Fibroblast of the aortic adventitia (primary cell): ENCODE measurements around the gene ADTRP. TPM values are rescaled to one million over a fixed set of nuclear protein-coding genes. Genes with fewer than 3 reads are reported as not detected.

Source experiments
- DNase-seq: peaks from one replicate; pipeline ENCODE4 v3.0.0-alpha.2; 2010; ENCODE audit warnings: low read depth
- H3K4me3 ChIP-seq: 2 replicates; pipeline ENCODE4 v1.5.1; 2011; ENCODE audit warnings: low read depth, mild to moderate bottlenecking, control low read depth, low read length, moderate library complexity
- total RNA-seq: library from RNA; depleted of rRNA; stranded (reverse); fragments of >200 nt; gene quantifications from 2 replicates; pipeline ENCODE4 v1.2.3, GENCODE V29; 2012; ENCODE audit warnings: low replicate concordance
- TF ChIP-seq, protein P1 (sequence below): IDR thresholded peaks from 2 replicates; pipeline ENCODE4 v1.5.1; 2011; ENCODE audit warnings: mild to moderate bottlenecking, low read length, control low read depth, inconsistent platforms; ENCODE audit not compliant: insufficient read depth

Gene ADTRP
- 2.6 and 10.9 TPM in 2 replicates for total RNA-seq

DNA sequence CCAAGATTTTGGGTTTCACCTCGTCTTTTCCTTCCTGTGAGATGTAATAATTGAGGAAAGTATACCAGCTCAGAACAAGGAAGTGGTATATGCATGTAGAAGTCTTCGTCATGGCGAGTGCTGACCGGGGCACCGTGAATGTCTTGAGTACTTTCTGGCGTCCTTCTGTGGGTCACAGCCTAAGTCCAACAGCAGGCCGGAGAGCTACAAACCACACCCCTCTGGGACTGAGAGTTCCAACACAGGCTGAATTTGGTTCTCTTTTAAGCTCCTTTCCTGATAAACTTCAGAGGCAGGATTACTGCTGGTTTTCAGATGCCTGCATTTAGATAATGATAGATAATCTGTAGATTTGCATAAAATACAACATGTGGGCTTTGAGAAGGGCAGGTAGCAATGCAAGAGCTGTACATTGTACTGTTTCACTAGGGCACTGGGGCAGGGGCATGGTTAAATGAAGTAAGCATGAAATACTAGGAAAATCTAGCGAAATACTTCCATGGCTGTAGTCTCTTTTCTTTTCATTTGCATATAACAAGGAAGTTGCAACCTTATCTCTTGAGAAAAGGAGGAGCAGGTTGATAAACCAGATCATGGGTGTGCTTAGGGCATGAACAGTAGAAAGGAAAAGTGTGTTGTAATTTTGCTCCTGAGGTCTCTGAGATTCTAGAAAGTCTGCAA lies at the start of gene ADTRP:
ADTRP (minus strand) TSS at position 156 of the 681 bp plus-strand sequence; CDS start at position 112, 44 bp downstream.
- no peak within 1 kb of the TSS for H3K4me3 ChIP-seq
- no peak for DNase-seq
- TF ChIP-seq, protein P1, sequence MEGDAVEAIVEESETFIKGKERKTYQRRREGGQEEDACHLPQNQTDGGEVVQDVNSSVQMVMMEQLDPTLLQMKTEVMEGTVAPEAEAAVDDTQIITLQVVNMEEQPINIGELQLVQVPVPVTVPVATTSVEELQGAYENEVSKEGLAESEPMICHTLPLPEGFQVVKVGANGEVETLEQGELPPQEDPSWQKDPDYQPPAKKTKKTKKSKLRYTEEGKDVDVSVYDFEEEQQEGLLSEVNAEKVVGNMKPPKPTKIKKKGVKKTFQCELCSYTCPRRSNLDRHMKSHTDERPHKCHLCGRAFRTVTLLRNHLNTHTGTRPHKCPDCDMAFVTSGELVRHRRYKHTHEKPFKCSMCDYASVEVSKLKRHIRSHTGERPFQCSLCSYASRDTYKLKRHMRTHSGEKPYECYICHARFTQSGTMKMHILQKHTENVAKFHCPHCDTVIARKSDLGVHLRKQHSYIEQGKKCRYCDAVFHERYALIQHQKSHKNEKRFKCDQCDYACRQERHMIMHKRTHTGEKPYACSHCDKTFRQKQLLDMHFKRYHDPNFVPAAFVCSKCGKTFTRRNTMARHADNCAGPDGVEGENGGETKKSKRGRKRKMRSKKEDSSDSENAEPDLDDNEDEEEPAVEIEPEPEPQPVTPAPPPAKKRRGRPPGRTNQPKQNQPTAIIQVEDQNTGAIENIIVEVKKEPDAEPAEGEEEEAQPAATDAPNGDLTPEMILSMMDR, result no peak

DNA sequence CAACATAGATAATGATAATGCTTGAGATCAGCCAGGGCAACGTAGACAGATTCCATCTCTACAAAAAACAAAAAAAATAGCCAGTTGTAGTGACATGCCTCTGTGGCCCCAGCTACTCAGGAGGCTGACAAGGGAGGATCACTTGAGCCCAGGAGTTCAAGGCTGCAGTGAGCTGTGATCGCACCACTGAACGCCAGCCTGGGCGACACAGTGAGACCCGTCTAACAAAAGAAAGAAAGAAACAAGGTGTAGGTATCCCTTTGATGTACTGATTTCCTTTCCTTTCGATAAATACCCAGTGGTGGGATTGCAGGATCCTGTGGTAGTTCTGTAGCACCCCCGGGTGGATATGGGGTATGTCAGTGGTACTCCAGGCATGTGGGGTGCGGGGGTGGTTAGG lies 48.2 kb upstream of the ADTRP start:
- DNase-seq, result no peak
- H3K4me3 ChIP-seq, result no peak overlapping the region
- TF ChIP-seq, protein P1, result no peak

GRCh38 chr6:11824986-11825385 lies 46.4 kb upstream of the ADTRP start:
- peak; percentile 55 for DNase-seq
- no peak overlapping the region for H3K4me3 ChIP-seq
- TF ChIP-seq, protein P1, result no peak

DNA sequence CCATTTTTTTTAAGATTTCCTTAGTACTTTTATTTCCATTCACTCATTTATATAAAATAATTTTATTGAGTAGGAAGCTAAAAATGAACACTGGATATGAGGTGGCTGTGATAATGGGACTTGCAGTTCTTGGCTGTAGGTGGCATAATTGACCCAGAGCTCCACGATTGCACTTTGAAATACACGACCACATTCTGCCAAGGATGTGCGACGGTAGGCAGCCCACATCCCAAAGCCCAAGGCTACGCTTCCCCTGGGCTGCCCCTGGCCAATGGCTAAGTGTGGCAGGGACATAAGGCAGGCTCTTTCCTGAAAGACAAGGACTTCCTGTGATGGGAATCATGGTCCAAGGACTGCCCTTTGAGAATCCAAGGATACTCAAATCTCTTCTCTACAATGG lies 43.7 kb upstream of the ADTRP start:
- TF ChIP-seq, protein P1, result no peak
- H3K4me3 ChIP-seq, result no peak overlapping the region
- DNase-seq, result peak; percentile 12

DNA sequence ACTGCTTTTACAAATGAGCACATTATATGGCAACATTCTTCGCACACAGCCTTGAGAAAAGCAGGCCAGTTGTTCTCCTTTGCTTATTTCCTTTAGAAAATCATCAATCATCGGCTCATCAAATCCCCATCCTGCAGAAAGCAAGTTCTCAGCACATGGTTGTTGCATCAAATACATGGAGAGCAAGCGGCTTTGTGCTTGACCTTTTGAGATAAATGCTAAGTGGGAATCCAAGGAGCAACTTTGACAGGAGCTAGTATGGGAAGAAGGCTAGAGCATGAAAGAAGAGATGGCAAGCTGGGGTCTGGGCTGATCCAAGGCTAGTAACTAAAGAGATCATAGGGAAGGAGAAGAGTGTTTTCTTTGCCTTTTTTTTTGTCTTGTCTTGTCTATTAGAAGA lies 43.2 kb upstream of the ADTRP start:
- TF ChIP-seq, protein P1, result no peak
- DNase-seq, result no peak
- no peak overlapping the region for H3K4me3 ChIP-seq

DNA sequence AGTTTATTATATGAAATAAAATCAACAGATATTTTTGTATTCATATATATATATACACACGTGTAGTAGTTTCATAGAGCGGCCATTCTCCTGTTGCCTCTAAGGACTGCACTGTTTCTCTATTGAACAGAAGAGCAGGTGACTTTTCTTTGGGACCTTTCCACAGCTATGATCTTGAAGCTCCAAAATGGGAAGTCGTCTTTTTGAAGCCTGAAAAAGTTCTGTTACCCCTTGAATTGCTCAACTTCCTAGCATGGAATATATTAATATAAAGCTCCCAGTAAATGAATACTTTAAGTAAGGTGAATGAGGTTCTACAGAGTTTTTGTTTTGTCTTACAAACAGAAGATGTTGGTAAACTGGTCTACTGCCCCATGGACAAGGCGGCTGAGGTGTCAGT lies 42.2 kb upstream of the ADTRP start:
- TF ChIP-seq, protein P1, result no peak
- DNase-seq, result no peak
- no peak overlapping the region for H3K4me3 ChIP-seq

- TF ChIP-seq, protein P1, result no peak
- DNase-seq, result no peak
- H3K4me3 ChIP-seq, result no peak overlapping the region
Observed at GRCh38 chr6:11819486-11819885, 40.9 kb upstream of the ADTRP start.
